PFSK-1 (cell line): ENCODE results near the gene CD40LG.

Experiments used
- FOXP2 ChIP-seq: optimal IDR thresholded peaks from 2 replicates; pipeline ENCODE3; 2011; ENCODE audit warnings: borderline replicate concordance, control low read depth, inconsistent platforms; ENCODE audit not compliant: insufficient read depth; ENCODE audit errors: extremely low read length, extremely low read depth
- POLR2AphosphoS5 ChIP-seq: IDR thresholded peaks from 2 replicates; pipeline ENCODE4 v1.6.1; 2012; ENCODE audit warnings: low read depth, mild to moderate bottlenecking, control low read depth, low read length, moderate library complexity
- SIN3A ChIP-seq: IDR thresholded peaks from 2 replicates; pipeline ENCODE4 v1.6.1; 2012; ENCODE audit warnings: mild to moderate bottlenecking, low read length, moderate library complexity, borderline replicate concordance; ENCODE audit not compliant: insufficient read depth
- TAF1 ChIP-seq: IDR thresholded peaks from 2 replicates; pipeline ENCODE4 v1.6.1; 2012; ENCODE audit warnings: low read length, control low read depth, borderline replicate concordance; ENCODE audit not compliant: insufficient read depth
- TF ChIP-seq, protein P1 (sequence below), 2 experiments: IDR thresholded peaks; 2 replicates each; pipeline versions ENCODE4 v1.6.1 to v1.8.0; 2011 to 2012; ENCODE audit warnings: low read depth in 2 of 2, low read length in 2 of 2, control low read depth in 1 of 2, inconsistent platforms in 1 of 2, mild to moderate bottlenecking in 1 of 2, moderate library complexity in 1 of 2; ENCODE audit not compliant: insufficient read depth in 1 of 2

CD40LG gene

DNA sequence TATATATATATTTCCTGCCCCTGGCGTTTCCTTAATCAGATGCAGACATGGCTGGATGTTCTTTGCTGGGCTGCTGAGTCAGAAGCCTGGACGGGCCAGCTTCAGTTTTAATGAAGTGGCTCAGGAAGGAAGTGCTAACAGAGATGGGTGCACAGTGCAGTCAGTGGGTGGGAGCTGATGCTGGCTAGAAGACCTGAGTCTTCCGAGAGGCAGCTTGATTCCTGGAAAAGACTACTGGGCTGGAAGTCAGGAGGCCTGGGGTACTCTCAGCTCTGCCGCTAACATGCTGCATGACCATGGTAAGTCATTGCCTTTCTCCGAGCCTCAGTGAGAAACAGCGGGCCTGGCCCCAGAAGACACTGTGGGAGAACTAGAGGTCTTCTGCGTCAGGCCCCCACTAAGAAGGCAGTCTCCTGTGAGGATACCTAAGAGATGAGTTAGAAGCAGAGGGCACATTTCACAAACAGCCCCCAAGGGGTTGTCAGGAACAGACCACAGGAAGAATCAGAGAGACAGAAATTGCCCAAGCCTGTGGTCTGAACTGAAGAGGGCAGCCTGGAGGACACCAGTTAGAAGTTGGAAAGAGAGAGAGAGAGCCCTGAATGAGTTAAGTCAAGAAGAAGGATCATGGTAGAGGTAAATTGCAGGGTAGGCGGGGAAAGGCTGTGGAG, 8.3 kb upstream of the CD40LG start:
- TF ChIP-seq, protein P1, sequence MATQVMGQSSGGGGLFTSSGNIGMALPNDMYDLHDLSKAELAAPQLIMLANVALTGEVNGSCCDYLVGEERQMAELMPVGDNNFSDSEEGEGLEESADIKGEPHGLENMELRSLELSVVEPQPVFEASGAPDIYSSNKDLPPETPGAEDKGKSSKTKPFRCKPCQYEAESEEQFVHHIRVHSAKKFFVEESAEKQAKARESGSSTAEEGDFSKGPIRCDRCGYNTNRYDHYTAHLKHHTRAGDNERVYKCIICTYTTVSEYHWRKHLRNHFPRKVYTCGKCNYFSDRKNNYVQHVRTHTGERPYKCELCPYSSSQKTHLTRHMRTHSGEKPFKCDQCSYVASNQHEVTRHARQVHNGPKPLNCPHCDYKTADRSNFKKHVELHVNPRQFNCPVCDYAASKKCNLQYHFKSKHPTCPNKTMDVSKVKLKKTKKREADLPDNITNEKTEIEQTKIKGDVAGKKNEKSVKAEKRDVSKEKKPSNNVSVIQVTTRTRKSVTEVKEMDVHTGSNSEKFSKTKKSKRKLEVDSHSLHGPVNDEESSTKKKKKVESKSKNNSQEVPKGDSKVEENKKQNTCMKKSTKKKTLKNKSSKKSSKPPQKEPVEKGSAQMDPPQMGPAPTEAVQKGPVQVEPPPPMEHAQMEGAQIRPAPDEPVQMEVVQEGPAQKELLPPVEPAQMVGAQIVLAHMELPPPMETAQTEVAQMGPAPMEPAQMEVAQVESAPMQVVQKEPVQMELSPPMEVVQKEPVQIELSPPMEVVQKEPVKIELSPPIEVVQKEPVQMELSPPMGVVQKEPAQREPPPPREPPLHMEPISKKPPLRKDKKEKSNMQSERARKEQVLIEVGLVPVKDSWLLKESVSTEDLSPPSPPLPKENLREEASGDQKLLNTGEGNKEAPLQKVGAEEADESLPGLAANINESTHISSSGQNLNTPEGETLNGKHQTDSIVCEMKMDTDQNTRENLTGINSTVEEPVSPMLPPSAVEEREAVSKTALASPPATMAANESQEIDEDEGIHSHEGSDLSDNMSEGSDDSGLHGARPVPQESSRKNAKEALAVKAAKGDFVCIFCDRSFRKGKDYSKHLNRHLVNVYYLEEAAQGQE (IDR thresholded peaks at IDR 0.05; ENCODE audit: insufficient read depth in 1 of 2, low read depth in 2 of 2, low read length in 2 of 2): no peak
- TF ChIP-seq FOXP2 (no peak), TAF1 (no peak), SIN3A (no peak), POLR2AphosphoS5 (no peak)

DNA sequence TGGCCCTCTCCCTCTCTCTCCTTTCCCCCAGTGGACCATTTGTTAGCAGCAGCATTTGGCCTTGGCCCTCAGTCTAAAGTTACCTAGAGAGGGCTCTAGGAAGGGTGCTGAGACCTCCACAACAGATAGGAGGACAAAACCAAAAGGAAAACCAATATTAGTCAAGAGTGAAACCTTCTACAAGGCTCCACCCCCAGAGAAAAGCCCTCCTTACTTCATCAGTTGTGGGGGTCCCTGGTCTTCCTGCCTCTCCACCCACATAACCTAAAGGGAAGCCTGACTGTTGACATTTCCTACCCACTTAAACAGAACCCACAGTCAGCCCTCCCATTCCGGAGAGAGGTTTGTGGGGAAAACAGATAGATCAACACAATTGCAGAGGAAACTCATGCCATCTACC, 4.7 kb upstream of the CD40LG start:
- TF ChIP-seq SIN3A: no peak
- no peak for TF ChIP-seq FOXP2
- TF ChIP-seq TAF1: no peak
- TF ChIP-seq POLR2AphosphoS5: no peak
- TF ChIP-seq, protein P1 (IDR thresholded peaks at IDR 0.05; ENCODE audit: insufficient read depth in 1 of 2, low read depth in 2 of 2, low read length in 2 of 2): no peak

DNA sequence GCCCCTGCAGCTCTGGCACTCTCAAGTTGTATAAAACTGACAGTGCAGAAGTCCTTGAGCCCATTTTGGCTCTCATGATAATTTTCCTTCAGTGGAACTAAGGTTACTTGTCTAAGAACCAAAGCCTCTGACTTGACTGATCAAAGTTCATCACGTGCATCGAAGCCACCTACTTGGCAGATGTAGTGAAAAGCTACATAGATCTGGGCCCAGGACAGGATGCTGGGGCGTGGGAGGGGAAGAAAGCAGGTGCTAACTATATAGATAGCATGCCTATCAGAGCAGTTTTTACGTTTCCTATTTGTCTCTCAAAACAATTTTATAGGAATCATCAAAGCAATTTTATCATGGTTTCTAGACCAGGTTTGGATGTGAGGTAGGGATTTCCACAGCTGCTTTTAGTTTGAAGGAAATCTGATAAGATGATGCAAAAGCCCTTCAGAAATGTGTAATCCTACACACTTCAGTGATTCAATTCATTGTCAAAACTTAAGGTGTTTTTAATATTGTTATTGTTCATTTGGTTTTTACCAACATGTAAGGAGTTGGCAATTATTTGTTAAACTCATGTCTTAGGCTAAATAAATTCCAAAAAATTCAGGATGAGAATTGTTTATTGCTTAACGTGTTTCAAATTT, 1.2 kb upstream of the CD40LG start:
- no peak for TF ChIP-seq SIN3A
- TF ChIP-seq, protein P1 (IDR thresholded peaks at IDR 0.05; ENCODE audit: insufficient read depth in 1 of 2, low read depth in 2 of 2, low read length in 2 of 2): no peak

DNA sequence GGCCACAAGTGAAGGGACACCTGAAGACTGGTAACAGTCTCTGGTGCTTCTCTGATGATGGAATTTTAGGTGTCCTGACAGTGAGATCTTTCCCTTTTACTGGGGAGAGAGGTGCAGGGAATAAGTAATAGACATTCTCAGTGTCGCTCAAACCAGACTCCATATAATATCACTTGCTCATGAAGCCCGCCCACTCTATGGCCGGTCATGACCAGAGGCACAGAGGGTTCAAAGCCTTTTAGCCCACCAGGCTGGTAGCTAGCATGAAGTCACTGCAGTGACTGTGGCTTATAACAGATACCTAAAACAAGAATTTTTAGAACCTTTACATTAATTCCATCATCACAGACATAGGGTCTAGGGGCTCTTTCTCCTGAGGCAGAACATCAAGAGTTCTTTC, 2.9 kb downstream of the CD40LG start:
- TF ChIP-seq TAF1 (no peak), FOXP2 (no peak), SIN3A (no peak), POLR2AphosphoS5 (no peak)
- TF ChIP-seq, protein P1 (IDR thresholded peaks at IDR 0.05; ENCODE audit: insufficient read depth in 1 of 2, low read depth in 2 of 2, low read length in 2 of 2): no peak
